GM12878 (cell line): ENCODE data around the gene SLC35A5. TPM values are rescaled to one million over a fixed set of nuclear protein-coding genes. Genes with fewer than 3 reads are reported as not detected.

Experiments used
- MXI1 ChIP-seq: fragments of 150-350 bp; IDR thresholded peaks from 2 replicates; pipeline ENCODE4 v1.6.1; 2011; ENCODE audit warnings: low read depth, mild to moderate bottlenecking, inconsistent platforms, low read length, improper control_type of control experiment
- MYC ChIP-seq: IDR thresholded peaks from 2 replicates; pipeline ENCODE4 v1.6.1; 2011; ENCODE audit warnings: mild to moderate bottlenecking, low read length, moderate library complexity, inconsistent platforms; ENCODE audit not compliant: insufficient read depth, insufficient replicate concordance, insufficient read length, severe bottlenecking
- PAX5 ChIP-seq: IDR thresholded peaks from 2 replicates; pipeline ENCODE4 v1.6.1; 2011; ENCODE audit warnings: low read depth, low read length, borderline replicate concordance
- SMAD1 ChIP-seq: fragments of 450-650 bp; IDR thresholded peaks from 2 replicates; pipeline ENCODE4 v1.6.1; 2018; ENCODE audit warnings: mild to moderate bottlenecking, low read depth; ENCODE audit not compliant: partially characterized antibody
- SPI1 ChIP-seq: IDR thresholded peaks from 2 replicates; pipeline ENCODE4 v1.6.1; 2011; ENCODE audit warnings: low read depth, mild to moderate bottlenecking, low read length, moderate library complexity, borderline replicate concordance; ENCODE audit not compliant: insufficient read depth
- ZNF24 ChIP-seq: fragments of 450-650 bp; IDR thresholded peaks from 2 replicates; pipeline ENCODE4 v1.6.1; 2017; ENCODE audit warnings: antibody characterized with exemption, mild to moderate bottlenecking
- ZSCAN29 ChIP-seq: fragments of 450-650 bp; IDR thresholded peaks from 2 replicates; pipeline ENCODE4 v1.6.1; 2017; ENCODE audit warnings: mild to moderate bottlenecking, moderate library complexity
- polyA plus RNA-seq, 11 experiments: library from polyadenylated mRNA; depleted of rRNA in 4 of 11; unstranded in 6 of 11; stranded (reverse) in 5 of 11; fragments of >200 nt; fragmentation: Nextera tagmentation in 4 of 11; fragmentation: Illumina TruSeq in 1 of 11; extraction: Ambion mirVana in 4 of 11; extraction: Trizol in 1 of 11; gene quantifications; 1 replicate in 1 of 11; 2 replicates in 10 of 11; pipeline versions ENCODE4 v1.2.1 to v1.2.3, GENCODE V29; 2011 to 2016; ENCODE audit warnings: inconsistent platforms in 2 of 11, missing spikeins in 2 of 11, low read depth in 1 of 11
- total RNA-seq, 4 experiments: library from RNA; depleted of rRNA in 3 of 4; stranded (reverse); fragments of >200 nt in 3 of 4; fragmentation: Illumina TruSeq in 1 of 4; extraction: Trizol in 1 of 4; gene quantifications; 2 replicates each; pipeline versions ENCODE4 v1.2.1 to v1.2.3, GENCODE V29; 2013 to 2021
- TF ChIP-seq, protein P1 (sequence below): fragments of 450-650 bp; IDR thresholded peaks from 2 replicates; pipeline ENCODE4 v1.6.1; 2017; ENCODE audit warnings: mild to moderate bottlenecking, moderate library complexity

SLC35A5 gene
- total and polyA plus RNA-seq, 10 of the 15 experiments (the other 5 are each of a cell fraction or from before 2014, with no cell fraction given): 10.9 to 38.1 (median 16.0) TPM

- TF ChIP-seq MXI1 (no peak), ZSCAN29 (no peak), PAX5 (no peak), MYC (no peak), SMAD1 (no peak), SPI1 (no peak), ZNF24 (no peak)
- TF ChIP-seq, protein P1, sequence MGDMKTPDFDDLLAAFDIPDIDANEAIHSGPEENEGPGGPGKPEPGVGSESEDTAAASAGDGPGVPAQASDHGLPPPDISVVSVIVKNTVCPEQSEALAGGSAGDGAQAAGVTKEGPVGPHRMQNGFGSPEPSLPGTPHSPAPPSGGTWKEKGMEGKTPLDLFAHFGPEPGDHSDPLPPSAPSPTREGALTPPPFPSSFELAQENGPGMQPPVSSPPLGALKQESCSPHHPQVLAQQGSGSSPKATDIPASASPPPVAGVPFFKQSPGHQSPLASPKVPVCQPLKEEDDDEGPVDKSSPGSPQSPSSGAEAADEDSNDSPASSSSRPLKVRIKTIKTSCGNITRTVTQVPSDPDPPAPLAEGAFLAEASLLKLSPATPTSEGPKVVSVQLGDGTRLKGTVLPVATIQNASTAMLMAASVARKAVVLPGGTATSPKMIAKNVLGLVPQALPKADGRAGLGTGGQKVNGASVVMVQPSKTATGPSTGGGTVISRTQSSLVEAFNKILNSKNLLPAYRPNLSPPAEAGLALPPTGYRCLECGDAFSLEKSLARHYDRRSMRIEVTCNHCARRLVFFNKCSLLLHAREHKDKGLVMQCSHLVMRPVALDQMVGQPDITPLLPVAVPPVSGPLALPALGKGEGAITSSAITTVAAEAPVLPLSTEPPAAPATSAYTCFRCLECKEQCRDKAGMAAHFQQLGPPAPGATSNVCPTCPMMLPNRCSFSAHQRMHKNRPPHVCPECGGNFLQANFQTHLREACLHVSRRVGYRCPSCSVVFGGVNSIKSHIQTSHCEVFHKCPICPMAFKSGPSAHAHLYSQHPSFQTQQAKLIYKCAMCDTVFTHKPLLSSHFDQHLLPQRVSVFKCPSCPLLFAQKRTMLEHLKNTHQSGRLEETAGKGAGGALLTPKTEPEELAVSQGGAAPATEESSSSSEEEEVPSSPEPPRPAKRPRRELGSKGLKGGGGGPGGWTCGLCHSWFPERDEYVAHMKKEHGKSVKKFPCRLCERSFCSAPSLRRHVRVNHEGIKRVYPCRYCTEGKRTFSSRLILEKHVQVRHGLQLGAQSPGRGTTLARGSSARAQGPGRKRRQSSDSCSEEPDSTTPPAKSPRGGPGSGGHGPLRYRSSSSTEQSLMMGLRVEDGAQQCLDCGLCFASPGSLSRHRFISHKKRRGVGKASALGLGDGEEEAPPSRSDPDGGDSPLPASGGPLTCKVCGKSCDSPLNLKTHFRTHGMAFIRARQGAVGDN: peak; percentile 33; the same call in 1 of the 2 replicates
These were observed 47.2 kb upstream of the SLC35A5 start (continued) for GRCh38 chr3:112514527-112515128.
